Keratinocyte (primary cell): ENCODE data around the gene TMUB2. TPM values are rescaled to one million over a fixed set of nuclear protein-coding genes. Genes with fewer than 3 reads are reported as not detected.

Experiments used
- polyA plus RNA-seq, 5 experiments: library from polyadenylated mRNA; depleted of rRNA in 3 of 5; stranded (reverse) in 3 of 5; stranded (forward) in 1 of 5; unstranded in 1 of 5; fragments of >200 nt; gene quantifications; 1 replicate in 1 of 5; 2 replicates in 3 of 5; 3 replicates in 1 of 5; pipeline versions ENCODE4 v1.2.1 to v1.2.3, GENCODE V29; 2011 to 2012; ENCODE audit warnings: missing spikeins in 2 of 5, low read depth in 1 of 5, low replicate concordance in 1 of 5
- small RNA-seq, 3 experiments: library from RNA; depleted of rRNA; stranded (forward); fragments of <200 nt; gene quantifications; one replicate each; pipeline ENCODE3, GENCODE V24; 2012; ENCODE audit warnings: low read depth in 3 of 3, low replicate concordance in 1 of 3; ENCODE audit not compliant: insufficient read length in 3 of 3

Gene TMUB2
- polyA plus RNA-seq, 1 donor (not counting 4 experiments of a cell fraction or from before 2014, with no cell fraction given): 25.5 TPM

Small RNAs within 50 kb of the gene (small RNA-seq; reads per million reads assigned to genes)
- gene MIR6782: 0 to 0.25 (median 0) reads per million in 3 experiments

Other genes starting within 250 kb of the TMUB2 start
- not detected in 3 replicates for gene PPY, start 244.5 kb upstream of the TMUB2 start, polyA plus RNA-seq
- gene PYY, start 233.0 kb upstream of the TMUB2 start, polyA plus RNA-seq: not detected in 3 replicates
- gene NAGS, start 182.3 kb upstream of the TMUB2 start, polyA plus RNA-seq: 1.4 to 1.8 TPM (median 1.8 TPM) in 3 replicates
- gene TMEM101, start 172.0 kb upstream of the TMUB2 start, polyA plus RNA-seq: 20.1 to 26.4 TPM (median 25.7 TPM) in 3 replicates
- 40.1 to 74.3 TPM (median 49.5 TPM) in 3 replicates for gene LSM12, start 120.3 kb upstream of the TMUB2 start, polyA plus RNA-seq
- gene G6PC3, start 116.2 kb upstream of the TMUB2 start, polyA plus RNA-seq: 28.0 to 44.2 TPM (median 37.9 TPM) in 3 replicates
- 3.0 to 11.1 TPM (median 4.5 TPM) in 3 replicates for gene HDAC5, start 63.3 kb upstream of the TMUB2 start, polyA plus RNA-seq
- 1.3 to 4.5 TPM (median 3.4 TPM) in 3 replicates for gene HROB, start 45.0 kb upstream of the TMUB2 start, polyA plus RNA-seq
- gene ASB16, start 16.3 kb upstream of the TMUB2 start, polyA plus RNA-seq: not detected in 3 replicates
- gene ATXN7L3, start 12.9 kb downstream of the TMUB2 start, polyA plus RNA-seq: 29.3 to 33.8 TPM (median 32.8 TPM) in 3 replicates
- 14.7 to 23.0 TPM (median 20.5 TPM) in 3 replicates for gene UBTF, start 32.7 kb downstream of the TMUB2 start, polyA plus RNA-seq
- 0.06 TPM in 1 of 3 replicates, not detected in the others for gene SLC4A1, start 81.2 kb downstream of the TMUB2 start, polyA plus RNA-seq
- gene RUNDC3A, start 121.6 kb downstream of the TMUB2 start, polyA plus RNA-seq: 1.1 to 3.7 TPM (median 1.6 TPM) in 3 replicates
- gene SLC25A39, start 137.9 kb downstream of the TMUB2 start, polyA plus RNA-seq: 108 to 170 TPM (median 149 TPM) in 3 replicates
- gene GRN, start 158.3 kb downstream of the TMUB2 start, polyA plus RNA-seq: 179 to 316 TPM (median 274 TPM) in 3 replicates
- gene FAM171A2, start 176.9 kb downstream of the TMUB2 start, polyA plus RNA-seq: 0.35 to 0.95 TPM (median 0.37 TPM) in 3 replicates
- gene ITGA2B, start 202.7 kb downstream of the TMUB2 start, polyA plus RNA-seq: 0.06 TPM in 1 of 3 replicates, not detected in the others